HG03066 (cell line): Measurements from ENCODE around the gene FOXQ1.
"Not testable (repeated sequence)": the region's sequence is repeated elsewhere in the genome, so short reads cannot be mapped to it uniquely, and the experiment has no call there.

Source experiments
- ATAC-seq: cut with Tn5 transposase; IDR thresholded peaks from one replicate; pipeline ENCODE4 v1.9.1; 2021; ENCODE audit warnings: low read depth; ENCODE audit not compliant: unreplicated experiment

FOXQ1 gene

DNA sequence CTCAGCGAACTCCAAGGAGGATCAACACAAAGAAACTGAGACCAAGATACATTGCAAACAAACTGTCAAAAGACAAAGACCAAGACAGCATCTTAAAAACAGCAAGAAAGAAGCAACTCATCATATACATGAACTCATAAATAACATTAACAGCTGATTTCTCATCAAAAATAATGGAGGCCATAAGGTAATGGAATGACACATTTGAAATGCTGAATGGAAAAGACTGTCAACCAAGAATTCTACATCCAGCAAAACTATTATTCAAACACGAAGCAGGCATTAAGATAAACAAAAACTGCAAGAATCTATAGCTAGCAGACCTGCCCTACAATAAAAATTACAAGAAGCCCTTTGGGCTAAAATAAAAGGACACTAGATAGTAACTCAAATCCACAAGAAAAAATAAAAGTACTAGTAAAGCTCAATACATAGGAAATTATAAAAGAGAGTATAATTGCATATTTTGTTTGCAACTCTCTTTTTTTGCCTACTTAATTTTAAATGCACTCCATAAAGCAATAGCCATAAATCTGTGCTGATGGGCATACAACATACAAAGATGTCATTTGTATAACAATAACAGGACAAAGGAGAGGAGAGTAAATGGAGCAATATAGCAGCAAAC lies 39.6 kb downstream of the FOXQ1 start:
- no peak for ATAC-seq

GRCh38 chr6:1355068-1355467 lies 43.2 kb downstream of the FOXQ1 start:
- ATAC-seq, result not testable (repeated sequence)

GRCh38 chr6:1361717-1362116 lies 49.8 kb downstream of the FOXQ1 start:
- ATAC-seq, result not testable (repeated sequence)

- ATAC-seq, result no peak
Measured at GRCh38 chr6:1362643-1363042, 50.7 kb downstream of the FOXQ1 start.

DNA sequence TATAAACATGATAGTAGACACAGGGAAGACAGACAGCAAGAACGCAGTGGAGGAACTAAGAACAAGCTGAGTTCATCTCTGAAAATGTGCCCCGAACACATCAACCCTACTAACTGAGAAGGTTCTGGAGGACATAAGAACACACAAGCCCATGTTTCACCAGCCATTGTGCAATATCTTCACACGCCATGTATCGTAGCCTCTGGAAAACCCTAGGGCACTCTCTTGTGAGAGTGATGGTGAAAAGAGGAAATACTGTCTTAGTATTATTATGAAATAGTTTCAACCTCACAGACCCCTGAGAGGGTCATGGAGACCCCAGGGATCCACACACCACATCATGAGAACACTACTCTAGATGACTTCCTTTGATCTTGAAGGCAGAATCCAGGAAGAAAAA lies 51.4 kb downstream of the FOXQ1 start:
- ATAC-seq, result no peak

GRCh38 chr6:1363729-1364572 lies 52.1 kb downstream of the FOXQ1 start:
- no peak for ATAC-seq
